HG02642 (cell line): ENCODE results near the gene POLR3H.

Experiments used
- ATAC-seq: cut with Tn5 transposase; IDR thresholded peaks from one replicate; pipeline ENCODE4 v1.9.1; 2021; ENCODE audit warnings: mild to moderate bottlenecking; ENCODE audit not compliant: unreplicated experiment, poor library complexity

Gene POLR3H

DNA sequence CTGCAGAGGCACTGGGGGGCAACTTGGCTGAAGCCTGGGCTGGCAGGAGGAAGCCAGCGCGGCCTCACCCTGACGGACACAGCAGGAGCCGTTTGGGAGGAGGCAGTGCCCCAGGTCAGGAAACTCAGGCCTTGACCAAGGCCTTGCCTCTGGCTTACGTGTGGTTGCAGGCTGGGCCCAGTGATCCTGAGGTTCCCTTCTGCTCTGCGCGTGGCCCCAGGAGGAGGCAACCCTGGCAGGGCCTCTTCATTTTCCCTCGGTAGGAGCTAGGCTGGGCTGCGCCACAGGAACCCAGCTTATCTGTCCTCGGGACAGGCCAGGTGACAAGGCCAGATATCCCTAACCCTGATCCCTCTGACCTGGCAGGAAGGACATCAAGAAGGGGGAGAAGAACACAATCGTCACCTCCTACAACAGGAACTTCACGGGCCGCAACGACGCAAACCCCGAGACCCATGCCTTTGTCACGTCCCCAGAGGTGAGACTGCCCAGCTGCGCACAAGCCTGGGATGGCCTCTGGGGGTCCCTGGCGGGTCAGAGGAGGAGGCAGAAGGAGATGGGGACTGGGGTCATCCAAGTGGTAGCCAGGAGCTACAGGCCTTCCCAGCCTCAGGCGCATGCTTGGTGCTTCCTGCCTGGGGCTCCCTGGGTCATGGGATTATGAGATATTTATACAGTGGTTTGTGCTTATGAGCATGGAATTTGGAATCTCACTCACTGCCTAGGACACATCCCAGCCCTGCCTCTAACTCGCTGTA is 20.6 kb downstream of the POLR3H start:
- no peak for ATAC-seq

DNA sequence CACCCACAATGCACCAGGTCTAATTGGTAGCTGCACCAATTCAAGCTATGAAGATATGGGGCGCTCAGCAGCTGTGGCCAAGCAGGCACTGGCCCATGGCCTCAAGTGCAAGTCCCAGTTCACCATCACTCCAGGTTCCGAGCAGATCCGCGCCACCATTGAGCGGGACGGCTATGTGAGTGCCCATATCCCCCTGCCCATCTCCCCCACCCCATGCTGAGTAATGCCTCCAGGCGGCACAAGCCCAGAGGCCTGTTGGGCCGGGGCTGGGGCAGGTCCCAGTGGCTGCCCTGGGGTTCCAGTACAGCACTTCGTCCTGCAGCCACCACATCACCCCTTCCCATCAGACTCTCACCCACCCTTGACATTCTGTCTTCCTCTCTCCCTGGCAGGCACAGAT is 21.5 kb downstream of the POLR3H start:
- no peak for ATAC-seq

DNA sequence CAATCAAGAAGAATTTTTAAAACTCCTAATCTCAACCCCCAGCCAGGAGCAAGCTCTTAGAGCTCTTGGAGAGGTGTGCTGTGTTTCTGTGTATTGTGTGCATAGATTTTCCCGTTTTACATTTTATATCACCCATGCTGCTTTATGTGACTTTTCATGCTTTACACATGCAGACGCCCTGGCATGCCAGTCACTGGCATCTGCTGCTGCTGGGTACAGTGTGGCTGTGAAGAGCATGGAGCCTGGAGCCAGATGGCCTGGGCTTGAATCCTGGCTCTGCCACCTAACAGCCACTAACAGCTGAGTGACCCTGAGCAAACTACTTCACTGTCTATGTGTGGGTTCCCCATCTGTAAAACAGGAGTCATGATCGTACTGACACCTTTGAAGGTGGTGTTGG is 23.1 kb downstream of the POLR3H start:
- no peak for ATAC-seq

DNA sequence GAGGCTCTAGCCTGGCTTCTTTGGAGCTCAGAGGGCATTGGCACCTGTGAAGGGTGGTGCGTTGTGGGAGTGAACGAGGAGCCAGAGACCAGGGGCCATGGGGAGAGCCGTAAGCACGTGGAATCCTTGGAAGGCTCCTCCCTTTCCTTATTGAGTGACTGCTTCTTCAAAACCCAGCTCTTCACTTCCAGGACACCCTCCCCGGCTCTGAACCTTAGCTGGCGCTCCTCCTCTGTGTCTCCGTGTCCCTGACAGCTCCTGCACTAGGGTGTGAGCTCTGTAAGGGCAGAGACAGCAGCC is 26.3 kb downstream of the POLR3H start:
- no peak for ATAC-seq

DNA sequence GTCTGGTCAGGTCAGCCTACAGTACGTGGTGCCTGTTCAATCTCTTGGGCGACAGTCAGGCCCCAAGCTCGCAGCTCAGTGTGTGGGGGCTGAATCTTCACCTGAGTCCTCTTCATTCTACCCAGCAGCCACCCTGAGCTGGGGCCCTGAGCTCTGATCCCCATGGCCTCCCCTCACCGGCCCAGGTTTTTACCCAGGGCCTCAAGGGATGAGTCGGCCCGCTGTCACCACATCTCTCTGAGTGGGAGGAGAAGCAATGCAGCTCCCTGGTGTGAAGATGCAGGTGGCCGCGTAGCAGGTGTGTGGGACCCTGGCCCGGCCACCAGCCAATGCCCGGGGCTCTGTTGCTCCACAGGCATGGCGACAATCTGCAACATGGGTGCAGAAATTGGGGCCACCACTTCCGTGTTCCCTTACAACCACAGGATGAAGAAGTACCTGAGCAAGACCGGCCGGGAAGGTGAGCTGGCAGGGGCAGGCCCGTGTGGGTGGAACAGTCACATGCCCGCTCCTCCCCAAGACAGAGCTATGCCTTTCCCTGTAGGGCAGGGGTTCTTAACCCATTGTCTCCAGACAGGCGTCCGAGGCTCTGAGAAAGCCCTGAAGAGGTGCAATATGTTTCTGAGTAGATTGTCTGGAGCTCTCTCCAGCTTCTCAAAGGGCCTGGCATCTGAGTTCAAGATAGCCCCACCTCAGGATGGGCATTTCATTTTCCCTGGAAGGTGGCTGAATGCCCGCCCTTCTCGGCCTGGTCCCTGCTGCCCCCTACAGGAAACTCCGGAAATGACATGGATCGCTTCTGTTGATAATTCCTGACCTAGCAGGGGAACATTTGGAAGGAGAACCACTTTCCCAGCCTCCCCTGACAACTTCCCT is 26.9 kb downstream of the POLR3H start:
- ATAC-seq: no peak

DNA sequence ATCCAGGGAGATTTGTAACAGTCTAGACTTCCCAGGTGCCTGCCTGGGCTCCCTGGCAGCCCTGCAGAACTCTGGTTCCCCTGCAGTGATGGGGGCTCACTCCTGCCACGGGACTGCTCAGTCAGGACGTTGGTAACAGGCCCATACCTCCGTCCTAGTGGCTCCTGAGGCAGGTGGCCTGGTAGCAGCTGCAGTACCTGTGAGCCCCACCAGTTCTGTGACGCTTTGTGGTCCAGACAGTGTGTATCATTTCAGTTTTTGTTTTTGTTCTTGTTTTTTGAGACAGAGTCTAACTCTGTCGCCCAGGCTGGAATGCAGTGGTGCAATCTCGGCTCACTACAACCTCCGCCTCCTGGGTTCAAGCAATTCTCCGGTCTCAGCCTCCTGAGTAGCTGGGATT is 27.8 kb downstream of the POLR3H start:
- no peak for ATAC-seq

DNA sequence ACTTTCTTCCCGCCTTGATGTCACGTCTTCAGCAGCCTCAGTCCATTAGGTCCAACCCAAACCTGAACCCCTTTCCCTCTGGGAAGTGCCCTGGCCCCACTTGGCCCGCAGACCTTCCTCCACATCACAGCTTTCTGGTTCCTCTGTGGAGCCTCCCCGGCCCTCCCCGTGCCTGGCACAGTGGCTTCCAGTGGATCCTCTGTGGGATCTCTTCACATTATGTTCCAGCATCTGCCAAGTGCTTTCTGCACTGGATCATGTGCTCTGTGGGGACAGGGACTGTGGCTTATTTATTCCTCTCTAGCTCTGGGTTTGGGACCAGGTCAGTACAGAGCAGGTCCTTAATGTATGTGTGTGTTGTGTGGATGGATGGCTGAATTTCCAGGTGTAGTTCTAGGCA is 30.9 kb downstream of the POLR3H start:
- ATAC-seq: no peak

DNA sequence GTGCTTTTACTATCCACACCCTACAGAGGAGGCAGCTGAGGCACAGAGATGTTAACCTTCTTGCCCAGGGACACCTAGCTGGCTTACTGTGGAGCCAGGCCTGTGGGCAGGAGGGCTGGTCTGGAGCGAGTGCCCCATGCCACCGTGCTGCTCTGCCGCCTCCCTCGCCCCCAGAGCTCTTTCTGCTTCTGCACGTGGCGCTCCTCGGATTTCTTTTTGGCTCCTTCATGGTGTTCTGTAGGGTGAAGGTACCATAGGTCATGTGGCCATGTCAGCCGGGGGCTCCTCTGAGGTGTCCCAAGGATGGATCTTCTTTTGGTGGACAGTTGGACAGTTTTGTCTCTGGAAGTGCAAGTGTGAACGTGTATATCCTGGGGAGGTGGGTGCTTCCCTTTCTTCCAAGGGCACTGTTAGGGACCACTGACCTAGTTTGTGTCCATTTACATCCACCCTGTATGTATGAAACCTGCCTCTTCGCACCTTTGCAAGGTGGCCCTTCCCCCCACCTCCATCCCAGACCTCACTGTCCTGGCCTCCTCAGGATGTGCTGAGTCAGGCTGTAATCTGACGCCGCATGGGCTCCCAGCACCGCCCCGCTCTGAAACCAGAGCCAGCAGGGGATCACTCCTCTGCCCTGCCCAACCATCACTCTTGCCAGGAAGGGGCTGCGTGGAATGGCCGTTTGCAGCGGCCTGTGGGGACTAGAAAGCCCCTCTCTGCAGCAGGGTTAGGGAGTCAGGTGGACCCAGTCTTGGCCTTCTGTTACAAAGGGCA is 31.7 kb downstream of the POLR3H start:
- no peak for ATAC-seq

DNA sequence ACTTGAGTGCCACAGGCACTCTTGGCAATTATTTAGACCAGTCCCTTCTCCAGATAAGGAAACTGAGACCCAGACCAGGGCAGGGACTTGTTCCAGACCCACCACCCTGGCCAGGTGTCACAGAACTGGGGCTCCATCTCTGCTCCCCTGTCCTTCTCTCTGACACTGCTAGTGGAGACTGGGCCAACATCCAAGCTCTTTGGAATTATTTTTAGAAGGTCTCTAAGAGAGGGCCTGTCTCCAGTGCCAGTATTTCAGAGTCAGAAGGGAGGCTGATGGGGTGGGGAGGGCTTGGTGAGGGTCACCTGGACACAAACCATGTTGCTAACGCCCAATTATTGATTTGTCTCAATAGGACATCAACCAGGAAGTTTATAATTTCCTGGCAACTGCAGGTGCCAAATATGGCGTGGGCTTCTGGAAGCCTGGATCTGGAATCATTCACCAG is 32.7 kb downstream of the POLR3H start:
- ATAC-seq: no peak

DNA sequence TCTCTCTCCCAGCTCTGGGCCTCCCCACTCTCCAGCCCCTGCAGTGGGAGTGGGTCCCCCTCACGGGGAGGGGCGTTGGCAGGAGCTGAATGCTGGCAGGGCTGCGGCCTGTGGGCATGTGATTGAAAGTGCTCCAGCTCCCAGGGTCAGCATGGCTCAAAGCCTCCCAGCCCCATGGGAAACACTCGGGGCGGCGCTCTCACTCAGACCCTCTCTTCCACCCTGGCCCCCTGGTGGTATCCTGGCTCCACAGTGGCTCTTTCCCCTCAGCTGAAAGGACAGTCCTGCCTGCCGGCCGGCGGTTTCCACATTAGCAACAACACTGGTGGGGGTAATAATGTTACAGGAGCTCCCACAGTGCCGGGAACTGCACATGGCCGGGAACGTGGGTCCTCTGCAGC is 35.5 kb downstream of the POLR3H start:
- ATAC-seq: no peak

DNA sequence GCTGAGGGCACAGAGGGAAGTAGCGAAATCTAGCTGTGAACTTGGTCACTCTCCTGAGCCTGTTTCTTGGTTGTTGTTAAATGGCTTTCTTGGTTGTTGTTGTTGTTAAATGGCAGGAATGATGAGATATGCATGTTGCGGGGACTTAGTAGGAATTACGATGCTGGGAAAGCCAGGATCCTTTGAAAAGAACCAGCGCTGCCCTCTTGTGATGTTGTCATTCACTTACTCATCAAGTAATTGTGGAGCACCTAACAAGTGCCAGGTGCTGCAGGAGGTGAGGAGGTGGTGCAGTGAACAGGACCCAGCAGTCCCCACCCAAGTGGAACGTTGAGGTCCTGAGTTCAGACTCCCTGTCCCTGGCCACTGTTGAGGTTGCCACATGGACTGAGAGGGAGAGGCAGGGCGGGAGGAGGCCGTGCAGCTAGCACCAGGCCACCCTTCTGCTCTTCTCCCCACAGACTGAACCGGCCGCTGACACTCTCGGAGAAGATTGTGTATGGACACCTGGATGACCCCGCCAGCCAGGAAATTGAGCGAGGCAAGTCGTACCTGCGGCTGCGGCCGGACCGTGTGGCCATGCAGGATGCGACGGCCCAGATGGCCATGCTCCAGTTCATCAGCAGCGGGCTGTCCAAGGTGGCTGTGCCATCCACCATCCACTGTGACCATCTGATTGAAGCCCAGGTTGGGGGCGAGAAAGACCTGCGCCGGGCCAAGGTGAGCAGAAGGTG is 36.8 kb downstream of the POLR3H start:
- no peak for ATAC-seq

DNA sequence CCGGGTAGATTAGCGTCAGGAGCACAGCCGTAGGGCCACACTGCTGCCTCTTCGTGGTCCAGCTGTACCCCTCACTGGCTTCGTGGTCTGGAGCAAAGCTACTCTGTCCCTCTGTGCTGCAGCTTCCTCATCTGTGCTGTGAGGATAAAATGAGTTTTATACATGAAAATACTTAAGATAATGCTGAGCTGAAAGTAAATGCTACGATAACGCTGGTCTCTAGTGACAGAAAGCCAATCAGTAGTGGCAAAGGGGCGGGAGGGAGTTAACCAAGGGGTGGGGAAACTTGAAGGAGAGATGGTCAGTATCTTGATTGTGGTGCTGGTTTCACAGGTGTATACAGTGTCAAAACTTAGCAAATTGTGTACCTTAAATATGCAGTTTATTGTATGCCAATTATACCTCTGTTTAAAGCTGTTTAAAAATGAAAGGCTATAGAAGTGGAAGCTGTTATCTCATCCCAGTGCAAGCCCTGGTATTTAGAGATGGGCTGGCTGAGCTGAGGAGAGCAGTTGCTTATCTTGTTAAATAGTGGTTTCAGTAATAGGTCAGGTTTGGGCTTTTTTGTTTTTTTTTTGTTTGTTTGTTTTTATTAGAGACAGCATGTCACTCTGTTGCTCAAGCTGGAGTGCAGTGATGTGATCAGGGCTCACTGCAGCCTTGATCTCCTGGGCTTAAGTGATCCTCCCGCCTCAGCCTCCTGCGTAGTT is 38.6 kb downstream of the POLR3H start:
- ATAC-seq: no peak

DNA sequence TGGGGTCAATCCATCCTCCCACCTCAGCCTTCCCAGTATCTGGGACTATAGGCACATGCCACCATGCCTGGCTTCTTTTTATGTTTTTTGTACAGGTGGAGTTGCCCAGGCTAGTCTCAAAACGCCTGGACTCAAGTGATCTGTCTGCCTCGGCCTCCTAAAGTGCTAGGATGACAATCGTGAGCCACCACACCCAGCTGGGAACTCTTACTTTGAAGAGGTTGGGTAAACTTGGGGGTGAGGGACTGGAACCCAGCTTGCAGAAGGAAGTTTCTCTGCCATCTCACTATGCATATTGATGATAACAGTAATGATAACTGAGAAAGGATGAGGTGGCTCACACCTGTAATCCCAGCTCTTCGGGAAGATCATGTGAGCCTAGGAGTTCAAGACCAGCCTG is 39.5 kb downstream of the POLR3H start:
- ATAC-seq: no peak

DNA sequence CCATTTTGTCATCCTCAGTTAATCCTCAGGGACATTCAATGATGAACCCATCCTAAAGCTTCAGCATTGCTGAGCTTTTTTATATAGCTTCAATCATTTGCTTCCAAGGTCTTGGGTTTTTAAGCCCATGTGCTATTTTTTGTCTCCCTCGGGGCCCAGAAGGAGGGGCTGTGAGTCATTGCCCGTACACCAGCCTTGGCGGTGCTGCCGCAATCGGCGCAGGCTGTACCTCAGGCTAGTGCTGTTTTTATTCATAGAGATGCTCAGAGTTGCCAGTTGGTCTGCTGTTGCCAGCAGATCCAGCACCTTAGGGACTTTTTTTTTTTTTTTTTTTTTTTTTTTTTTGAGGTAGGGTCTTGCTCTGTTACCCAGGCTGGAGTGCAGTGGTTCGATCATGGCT is 39.9 kb downstream of the POLR3H start:
- ATAC-seq: no peak

DNA sequence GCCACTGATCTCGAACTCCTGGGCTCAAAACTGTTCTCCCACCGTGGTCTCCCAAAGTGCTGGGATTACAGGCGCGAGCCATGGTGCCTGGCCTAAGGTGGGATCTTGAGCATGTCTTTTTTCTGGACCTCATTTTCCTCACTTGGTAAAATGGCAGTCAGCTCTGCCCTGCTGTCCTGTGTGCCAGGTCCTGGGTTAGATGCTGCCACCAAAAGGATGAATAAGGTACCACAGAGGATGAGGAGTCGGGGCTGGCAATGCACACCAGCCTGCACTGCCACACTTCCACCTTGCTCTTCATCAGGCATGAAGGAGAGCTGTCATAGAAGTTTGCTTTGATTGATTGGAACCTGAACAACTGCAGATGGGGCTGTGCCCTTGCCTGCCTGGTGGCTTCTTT is 43.1 kb downstream of the POLR3H start:
- no peak for ATAC-seq

DNA sequence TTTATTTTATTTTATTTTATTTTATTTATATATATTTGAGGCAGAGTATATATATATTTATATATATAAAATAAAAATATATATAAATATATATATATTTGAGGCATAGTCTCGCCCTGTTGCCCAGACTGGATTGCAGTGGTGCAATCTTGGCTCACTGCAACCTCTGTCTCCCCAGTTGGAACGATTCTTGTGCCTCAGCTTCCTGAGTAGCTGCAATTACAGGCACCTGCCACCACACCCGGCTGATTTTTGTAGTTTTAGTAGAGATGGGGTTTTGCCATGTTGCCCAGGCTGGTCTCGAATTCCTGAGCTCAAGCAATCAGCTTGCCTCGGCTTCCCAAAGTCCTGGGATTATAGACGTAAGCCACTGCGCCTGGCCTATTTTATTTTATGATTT is 44.0 kb downstream of the POLR3H start:
- ATAC-seq: no peak

DNA sequence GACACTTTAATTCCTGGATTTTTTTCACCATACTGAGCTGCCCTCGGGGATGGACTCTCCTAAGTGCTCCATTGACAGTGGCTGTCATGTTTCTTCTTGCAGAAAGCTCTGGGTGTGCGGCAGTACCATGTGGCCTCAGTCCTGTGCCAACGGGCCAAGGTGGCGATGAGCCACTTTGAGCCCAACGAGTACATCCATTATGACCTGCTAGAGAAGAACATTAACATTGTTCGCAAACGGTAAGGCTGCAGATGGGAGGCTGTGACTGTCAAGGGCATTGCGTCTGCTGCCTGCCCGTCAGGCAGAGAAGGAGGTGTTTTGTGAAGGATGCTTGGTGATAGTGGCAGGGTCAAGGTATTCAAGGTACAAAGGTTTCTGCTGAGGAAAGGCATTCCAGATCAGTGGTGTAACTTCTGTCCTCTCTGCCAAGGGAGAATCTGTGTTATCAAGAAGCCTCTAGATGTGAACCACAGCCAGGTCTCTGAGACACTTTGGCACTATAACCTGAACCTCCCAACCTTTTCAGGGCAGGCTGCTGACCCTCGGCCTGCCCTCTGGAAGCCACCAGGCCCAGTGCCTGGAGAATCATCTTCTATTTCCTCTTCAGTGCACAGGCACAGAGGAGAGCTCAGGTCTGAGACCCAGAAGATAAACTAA is 44.5 kb downstream of the POLR3H start:
- ATAC-seq: no peak

DNA sequence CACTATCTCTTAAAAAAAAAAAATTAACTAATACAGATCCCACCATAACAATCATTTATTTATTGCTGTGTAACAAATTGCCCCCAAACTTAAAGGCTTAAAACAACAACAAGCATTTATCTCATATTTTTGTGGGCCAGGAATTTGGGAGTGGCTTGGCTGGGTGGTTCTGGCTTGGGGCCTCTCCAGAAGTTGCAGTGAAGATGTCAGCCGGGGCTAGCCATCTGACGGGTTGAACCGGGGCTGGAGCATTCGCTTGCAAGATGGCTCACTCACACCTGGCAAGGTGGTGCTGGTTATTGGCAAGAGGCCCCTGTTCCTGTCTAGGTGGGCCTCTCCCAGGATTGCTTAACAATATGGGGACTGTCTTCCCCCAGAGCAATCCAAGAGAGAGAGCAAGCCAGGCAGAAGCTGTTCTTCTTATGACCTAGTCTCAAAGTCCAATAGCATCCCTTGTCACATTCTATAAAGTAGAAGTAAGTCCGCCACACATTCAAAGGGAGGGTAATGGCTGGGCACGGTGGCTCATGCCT is 45.9 kb downstream of the POLR3H start:
- ATAC-seq: no peak
